HepG2 (cell line): ENCODE measurements around the gene KCNK18. TPM values are rescaled to one million over a fixed set of nuclear protein-coding genes. Genes with fewer than 3 reads are reported as not detected.

ENCODE experiments used
- ATAC-seq: fragments of 200-7000 bp; cut with Tn5 transposase; 3 replicates; pipeline ENCODE4 v1.9.1; 2020; ENCODE audit warnings: mild to moderate bottlenecking, moderate library complexity
- BruUV-seq: library from RNA; stranded (reverse); fragments of 400-500 nt; replicated peaks from 2 replicates; lab custom pipeline; 2021; lab: Mats Ljungman, UMichigan
- CTCF ChIA-PET: fragments of 300-600 bp; formaldehyde crosslinking; extraction: SDS; loops from one replicate; lab custom pipeline; 2021; ENCODE audit warnings: low total read pairs, inconsistent platforms, low intra/inter-chr PET ratio; lab: Yijun Ruan, JAX
- POLR2A ChIA-PET: fragments of 350-600 bp; sonication (Branson Sonifier 250); formaldehyde crosslinking; loops from one replicate; lab custom pipeline; 2020; ENCODE audit warnings: antibody characterized with exemption, inconsistent platforms; lab: Yijun Ruan, JAX
- DNase-seq: peaks from one replicate; pipeline ENCODE4 v3.0.0-alpha.2; 2015; ENCODE audit warnings: low spot score
- FAIRE-seq: peaks from 3 replicates; lab custom pipeline; 2011; peaks lifted over from hg19 to GRCh38; lab: Jason Lieb, UNC
- H2AFZ ChIP-seq: one replicate; pipeline ENCODE4 v1.6.1; 2011; ENCODE audit warnings: low read length, inconsistent platforms
- H3K27ac ChIP-seq: fragments of 300-600 bp; 3 replicates; pipeline ENCODE4 v1.8.0; 2011; ENCODE audit warnings: mixed run types, mild to moderate bottlenecking, mixed read lengths, low read length, inconsistent platforms; ENCODE audit not compliant: insufficient read depth; ENCODE audit errors: extremely low read length
- H3K27me3 ChIP-seq, 2 experiments: fragments of 200-600 bp in 1 of 2; 2 replicates in 1 of 2; 3 replicates in 1 of 2; pipeline versions ENCODE4 v1.6.0 to v1.8.0; 2011; ENCODE audit warnings: low read length in 2 of 2, mild to moderate bottlenecking in 2 of 2, moderate library complexity in 2 of 2, inconsistent platforms in 1 of 2; ENCODE audit not compliant: insufficient read depth in 2 of 2, control insufficient read depth in 1 of 2
- H3K36me3 ChIP-seq, 2 experiments: fragments of 200-600 bp in 1 of 2; replicated peaks in 1 of 2; 2 replicates in 1 of 2; 3 replicates in 1 of 2; pipeline versions ENCODE4 v1.5.1 to v1.8.0; 2011; ENCODE audit warnings: low read length in 2 of 2, inconsistent platforms in 1 of 2; ENCODE audit not compliant: insufficient read depth in 2 of 2, control insufficient read depth in 1 of 2
- H3K4me1 ChIP-seq: 2 replicates; pipeline ENCODE4 v1.5.1; 2012; ENCODE audit warnings: low read length, inconsistent platforms; ENCODE audit not compliant: insufficient read depth
- H3K4me2 ChIP-seq: 2 replicates; pipeline ENCODE4 v1.6.0; 2011; ENCODE audit warnings: low read depth, low read length, inconsistent platforms
- H3K4me3 ChIP-seq, 3 experiments: fragments of 200-600 bp in 1 of 3; sonication (generic), shearing (Covaris generic) in 1 of 3; replicated peaks in 1 of 3; 2 replicates each; pipeline ENCODE4 v1.5.1; 2011 to 2016; ENCODE audit warnings: low read length in 3 of 3, inconsistent platforms in 2 of 3, low read depth in 2 of 3, mild to moderate bottlenecking in 2 of 3, control low read depth in 1 of 3, mixed read lengths in 1 of 3; ENCODE audit not compliant: insufficient read depth in 1 of 3
- H3K79me2 ChIP-seq: one replicate; pipeline ENCODE4 v1.6.1; 2011; ENCODE audit warnings: low read length, inconsistent platforms; ENCODE audit not compliant: insufficient read depth
- H3K9ac ChIP-seq: 2 replicates; pipeline ENCODE4 v1.6.0; 2011; ENCODE audit warnings: mild to moderate bottlenecking, low read depth, low read length, inconsistent platforms; ENCODE audit not compliant: insufficient read depth
- H3K9me3 ChIP-seq: 2 replicates; pipeline ENCODE4 v1.5.1; 2012; ENCODE audit warnings: mild to moderate bottlenecking, low read length
- H4K20me1 ChIP-seq: 2 replicates; pipeline ENCODE4 v1.6.0; 2011; ENCODE audit warnings: inconsistent platforms, mild to moderate bottlenecking, low read length, moderate library complexity; ENCODE audit not compliant: insufficient read depth
- CSRNP2 ChIP-seq: sonication (generic); formaldehyde crosslinking; conservative IDR thresholded peaks from 2 replicates; pipeline ENCODE4 v1.8.0; 2022; ENCODE audit warnings: low read depth, missing genetic modification reagents
- GTF3A ChIP-seq: sonication (generic); formaldehyde crosslinking; conservative IDR thresholded peaks from 2 replicates; pipeline ENCODE4 v1.4.0; 2020; ENCODE audit warnings: mild to moderate bottlenecking, missing genetic modification reagents
- ISX ChIP-seq: sonication (generic); formaldehyde crosslinking; conservative IDR thresholded peaks from 2 replicates; pipeline ENCODE4 v1.5.0; 2020; ENCODE audit warnings: missing genetic modification reagents
- KDM1A ChIP-seq: IDR thresholded peaks from 2 replicates; pipeline ENCODE4 v1.6.1; 2016; ENCODE audit warnings: missing compliant biosample characterization
- TSC22D2 ChIP-seq: sonication (generic); formaldehyde crosslinking; IDR thresholded peaks from 2 replicates; pipeline ENCODE4 v1.5.1; 2020; ENCODE audit warnings: missing genetic modification reagents, mild to moderate bottlenecking, borderline replicate concordance
- ZNF230 ChIP-seq: sonication (generic); formaldehyde crosslinking; IDR thresholded peaks from 2 replicates; pipeline ENCODE4 v1.4.0; 2020; ENCODE audit warnings: mild to moderate bottlenecking, missing genetic modification reagents
- ZNF468 ChIP-seq: sonication (generic); formaldehyde crosslinking; IDR thresholded peaks from 2 replicates; pipeline ENCODE4 v1.8.0; 2022; ENCODE audit warnings: mild to moderate bottlenecking, moderate library complexity, missing genetic modification reagents
- ZNF496 ChIP-seq: sonication (generic); formaldehyde crosslinking; IDR thresholded peaks from 2 replicates; pipeline ENCODE4 v1.8.1; 2023; ENCODE audit warnings: mild to moderate bottlenecking, moderate library complexity, missing genetic modification reagents; ENCODE audit not compliant: insufficient replicate concordance
- WGBS: methylation state at CpG from one replicate; pipeline ENCODE4 v1.1.6; 2017; ENCODE audit warnings: low lambda C conversion rate; 5-methylcytosine and 5-hydroxymethylcytosine counted together
- in situ Hi-C: cut with HindIII; loops from 2 replicates; pipeline ENCODE4 v1.10.0; 2017; ENCODE audit warnings: low pct_unique_long_range_greater_than_20kb; ENCODE audit not compliant: extremely low pct_ligation_motif_present
- intact Hi-C: fragments of 100-400 bp; cut with micrococcal nuclease; formaldehyde crosslinking; loops from one replicate; pipeline ENCODE4 v1.10.0; 2022; ENCODE audit not compliant: unreplicated experiment
- polyA plus RNA-seq, 8 experiments: library from polyadenylated mRNA; depleted of rRNA in 3 of 8; stranded (reverse) in 7 of 8; unstranded in 1 of 8; fragments of >200 nt; fragmentation: Illumina TruSeq in 4 of 8; extraction: Trizol in 4 of 8; gene quantifications; 2 replicates each; pipeline versions ENCODE4 v1.2.1 to v1.2.3, GENCODE V29; 2011 to 2016; ENCODE audit warnings: low read depth in 4 of 8, missing spikeins in 1 of 8, mixed read lengths in 1 of 8; ENCODE audit not compliant: insufficient read depth in 1 of 8
- total RNA-seq, 5 experiments: library from RNA; depleted of rRNA; stranded (reverse); fragments of >200 nt; fragmentation: Illumina TruSeq; extraction: Trizol; gene quantifications; 2 replicates each; pipeline ENCODE4 v1.2.3, GENCODE V29; 2016; ENCODE audit warnings: low read depth in 1 of 5
- TF ChIP-seq, protein P1 (sequence below): IDR thresholded peaks from 2 replicates; pipeline ENCODE4 v1.6.1; 2016; ENCODE audit warnings: low read depth, control low read depth
- TF ChIP-seq, protein P2 (sequence below): sonication (generic); formaldehyde crosslinking; IDR thresholded peaks from 2 replicates; pipeline ENCODE4 v1.4.0; 2020; ENCODE audit warnings: mild to moderate bottlenecking, low read depth, missing genetic modification reagents
- TF ChIP-seq, protein P3 (sequence below): sonication (generic); formaldehyde crosslinking; IDR thresholded peaks from 2 replicates; pipeline ENCODE4 v1.5.0; 2020; ENCODE audit warnings: mild to moderate bottlenecking, low read depth, missing genetic modification reagents, borderline replicate concordance
- TF ChIP-seq, protein P4 (sequence below): sonication (generic); formaldehyde crosslinking; IDR thresholded peaks from 2 replicates; pipeline ENCODE4 v1.5.0; 2020; ENCODE audit warnings: missing genetic modification reagents, mild to moderate bottlenecking, borderline replicate concordance

Gene KCNK18
- total and polyA plus RNA-seq, 2 of the 13 experiments (the other 11 are each of a cell fraction or from before 2014, with no cell fraction given), result not detected

- ChIA-PET CTCF (no interaction called here), POLR2A (no interaction called here)
- no peak overlapping the region for H3K27ac ChIP-seq
- BruUV-seq, result no TSS peak
- in situ Hi-C loops (no loop called here), intact Hi-C loops (no loop called here)
- DNase-seq (no peak), ATAC-seq (peak; percentile 58), FAIRE-seq (no peak)
- WGBS, result 25% methylated on average over 9 of the region's 15 CpGs
- H3K9ac ChIP-seq, result no peak overlapping the region
- no peaks in the 10 kb centered on the region for H3K36me3 ChIP-seq
- no peaks in the 10 kb centered on the region for H4K20me1 ChIP-seq
- H2AFZ ChIP-seq, result no peak overlapping the region
- peak overlapping the region; percentile 65 for H3K4me2 ChIP-seq
- H3K4me3 ChIP-seq, result peak overlapping the region in 1 of 3 experiments; percentile 57; a peak in 1 of 6 replicates
- 0 out of 2 replicates have a peak, but pooled peaks cover 7% of the 10 kb centered on the region for H3K4me1 ChIP-seq
- H3K9me3 ChIP-seq, result no peaks in the 10 kb centered on the region
- H3K79me2 ChIP-seq, result no peaks in the 10 kb centered on the region
- H3K27me3 ChIP-seq, result peaks cover 8 to 76% of the 10 kb centered on the region in 2 experiments; a peak in 4 of 5 replicates
- TF ChIP-seq, protein P1, sequence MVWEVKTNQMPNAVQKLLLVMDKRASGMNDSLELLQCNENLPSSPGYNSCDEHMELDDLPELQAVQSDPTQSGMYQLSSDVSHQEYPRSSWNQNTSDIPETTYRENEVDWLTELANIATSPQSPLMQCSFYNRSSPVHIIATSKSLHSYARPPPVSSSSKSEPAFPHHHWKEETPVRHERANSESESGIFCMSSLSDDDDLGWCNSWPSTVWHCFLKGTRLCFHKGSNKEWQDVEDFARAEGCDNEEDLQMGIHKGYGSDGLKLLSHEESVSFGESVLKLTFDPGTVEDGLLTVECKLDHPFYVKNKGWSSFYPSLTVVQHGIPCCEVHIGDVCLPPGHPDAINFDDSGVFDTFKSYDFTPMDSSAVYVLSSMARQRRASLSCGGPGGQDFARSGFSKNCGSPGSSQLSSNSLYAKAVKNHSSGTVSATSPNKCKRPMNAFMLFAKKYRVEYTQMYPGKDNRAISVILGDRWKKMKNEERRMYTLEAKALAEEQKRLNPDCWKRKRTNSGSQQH (CRISPR knock-in tag), result no peak
- TF ChIP-seq GTF3A, result no peak
- no peak for TF ChIP-seq ZNF496 (CRISPR knock-in tag)
- TF ChIP-seq TSC22D2 (CRISPR knock-in tag), result no peak
- TF ChIP-seq, protein P2, sequence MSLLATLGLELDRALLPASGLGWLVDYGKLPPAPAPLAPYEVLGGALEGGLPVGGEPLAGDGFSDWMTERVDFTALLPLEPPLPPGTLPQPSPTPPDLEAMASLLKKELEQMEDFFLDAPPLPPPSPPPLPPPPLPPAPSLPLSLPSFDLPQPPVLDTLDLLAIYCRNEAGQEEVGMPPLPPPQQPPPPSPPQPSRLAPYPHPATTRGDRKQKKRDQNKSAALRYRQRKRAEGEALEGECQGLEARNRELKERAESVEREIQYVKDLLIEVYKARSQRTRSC (CRISPR knock-in tag), result no peak
- TF ChIP-seq CSRNP2, result no peak
- no peak for TF ChIP-seq ZNF468 (CRISPR knock-in tag)
- no peak for TF ChIP-seq ISX (CRISPR knock-in tag)
- TF ChIP-seq, protein P3, sequence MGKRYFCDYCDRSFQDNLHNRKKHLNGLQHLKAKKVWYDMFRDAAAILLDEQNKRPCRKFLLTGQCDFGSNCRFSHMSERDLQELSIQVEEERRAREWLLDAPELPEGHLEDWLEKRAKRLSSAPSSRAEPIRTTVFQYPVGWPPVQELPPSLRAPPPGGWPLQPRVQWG (CRISPR knock-in tag), result no peak
- TF ChIP-seq ZNF230 (CRISPR knock-in tag), result no peak
- no peak for TF ChIP-seq KDM1A (CRISPR knock-in tag)
- TF ChIP-seq, protein P4, sequence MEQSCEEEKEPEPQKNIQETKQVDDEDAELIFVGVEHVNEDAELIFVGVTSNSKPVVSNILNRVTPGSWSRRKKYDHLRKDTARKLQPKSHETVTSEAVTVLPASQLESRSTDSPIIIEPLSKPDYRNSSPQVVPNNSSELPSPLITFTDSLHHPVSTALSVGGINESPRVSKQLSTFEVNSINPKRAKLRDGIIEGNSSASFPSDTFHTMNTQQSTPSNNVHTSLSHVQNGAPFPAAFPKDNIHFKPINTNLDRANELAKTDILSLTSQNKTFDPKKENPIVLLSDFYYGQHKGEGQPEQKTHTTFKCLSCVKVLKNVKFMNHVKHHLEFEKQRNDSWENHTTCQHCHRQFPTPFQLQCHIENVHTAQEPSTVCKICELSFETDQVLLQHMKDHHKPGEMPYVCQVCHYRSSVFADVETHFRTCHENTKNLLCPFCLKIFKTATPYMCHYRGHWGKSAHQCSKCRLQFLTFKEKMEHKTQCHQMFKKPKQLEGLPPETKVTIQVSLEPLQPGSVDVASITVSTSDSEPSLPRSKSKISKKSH (CRISPR knock-in tag), result no peak
These were observed 42.7 kb downstream of the KCNK18 start for GRCh38 chr10:117239721-117240620.
